GM19397 (cell line): ENCODE data around the gene PPIF.
A peak's percentile ranks its signal among the peaks of the same experiment; 100 is the strongest.

Experiments
- ATAC-seq: cut with Tn5 transposase; IDR thresholded peaks from one replicate; pipeline ENCODE4 v1.9.1; 2021; ENCODE audit warnings: mild to moderate bottlenecking, moderate library complexity; ENCODE audit not compliant: unreplicated experiment

The PPIF gene

DNA sequence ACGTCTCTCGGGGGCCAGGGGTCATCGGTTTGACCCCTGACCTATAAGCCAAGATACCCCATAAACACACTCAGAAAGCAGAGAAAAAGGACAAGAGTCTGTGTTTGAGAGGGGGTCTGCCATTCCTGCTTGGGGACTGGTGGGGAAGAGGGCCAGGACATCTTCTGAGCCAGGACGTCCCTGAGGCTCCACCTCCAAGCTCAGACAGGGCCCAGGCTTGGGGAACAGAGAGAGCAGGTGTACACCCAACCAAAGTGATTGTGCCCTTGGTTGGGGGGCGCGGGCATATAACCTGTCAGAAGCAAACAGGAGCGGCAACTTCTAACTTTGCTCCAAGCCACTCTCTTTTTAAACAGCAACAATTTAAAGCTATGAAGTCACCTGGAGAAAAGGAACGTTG is 33.9 kb upstream of the PPIF start:
- no peak for ATAC-seq

DNA sequence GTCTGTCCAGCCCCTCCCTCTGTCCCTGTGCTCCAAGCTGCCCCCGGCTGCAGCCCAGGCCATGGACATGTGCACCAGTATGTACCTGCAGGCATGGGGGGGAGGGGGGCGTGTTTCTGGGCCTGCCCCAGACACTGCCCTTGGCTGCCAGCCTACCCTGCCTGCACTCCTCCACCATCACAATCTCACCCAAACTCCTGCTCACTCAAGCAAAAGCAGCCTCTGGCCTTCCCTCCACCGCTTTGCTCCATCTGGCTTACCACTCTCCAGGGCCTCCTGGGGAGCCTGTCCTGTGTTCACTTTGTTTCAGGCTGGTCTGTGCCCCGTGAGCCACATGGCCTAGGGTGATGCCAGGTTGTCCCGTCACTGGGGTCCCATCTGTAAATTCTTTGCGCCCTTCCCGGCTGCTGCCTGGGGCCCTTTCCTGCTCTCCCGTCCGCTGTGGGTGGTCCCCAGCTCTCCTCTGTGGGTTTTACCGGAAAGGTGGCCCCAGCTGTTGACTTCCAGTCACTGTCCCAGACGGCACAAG is 33.3 kb upstream of the PPIF start:
- no peak for ATAC-seq

GRCh38 chr10:79314761-79315601 is 32.3 kb upstream of the PPIF start:
- ATAC-seq, result no peak

DNA sequence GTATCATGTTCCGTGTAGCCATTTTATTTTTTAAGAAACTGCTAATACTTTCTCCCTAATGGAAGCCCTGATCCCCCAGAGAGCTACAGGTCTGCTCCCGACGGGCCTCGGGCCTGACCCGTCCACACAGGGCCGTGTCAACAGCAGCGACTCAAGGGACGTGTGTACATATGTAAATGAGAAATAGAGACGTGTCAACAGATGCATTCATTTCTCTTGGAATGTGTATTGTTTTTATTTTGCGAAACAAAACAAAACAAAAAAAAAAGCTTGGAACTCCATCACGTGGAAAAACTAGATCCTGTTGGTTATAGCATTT is 31.7 kb upstream of the PPIF start:
- no peak for ATAC-seq

DNA sequence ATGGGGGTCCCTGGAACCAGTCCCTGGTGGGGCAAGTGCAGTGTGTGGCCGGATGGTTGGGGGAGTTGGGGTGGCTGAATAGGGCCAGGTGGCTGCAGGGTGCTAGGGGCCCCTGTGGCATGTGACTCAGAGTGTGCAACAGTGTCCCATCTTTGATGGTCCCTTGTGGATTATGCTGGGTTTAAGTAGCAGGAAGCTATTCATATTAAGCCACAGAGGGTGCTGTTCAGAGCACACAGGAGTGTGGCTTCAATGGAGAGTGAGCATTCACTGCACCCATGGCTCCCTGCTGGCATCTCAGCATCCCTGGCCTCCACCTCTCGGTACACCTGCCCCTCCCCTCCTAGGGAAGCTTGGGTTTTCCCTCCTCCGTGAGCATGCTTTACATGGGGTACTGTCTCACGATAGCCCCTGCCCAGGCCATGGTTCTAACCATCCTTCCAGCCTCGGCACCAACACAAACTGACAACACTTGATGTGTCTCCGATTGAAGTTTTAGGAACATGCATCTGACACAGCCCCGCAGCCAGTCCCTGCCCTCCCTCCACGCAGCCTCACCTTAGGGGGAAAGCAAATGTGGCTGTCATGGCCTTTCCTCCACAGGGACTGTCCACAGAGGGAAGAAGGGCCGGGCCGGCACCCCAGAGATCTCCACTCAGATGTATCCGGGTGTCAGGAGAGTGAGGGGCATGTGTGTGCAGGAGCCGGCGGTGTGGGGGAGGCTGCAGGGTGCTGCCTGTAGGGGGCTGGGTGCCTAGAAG is 30.4 kb upstream of the PPIF start:
- ATAC-seq, result peak; percentile 54

DNA sequence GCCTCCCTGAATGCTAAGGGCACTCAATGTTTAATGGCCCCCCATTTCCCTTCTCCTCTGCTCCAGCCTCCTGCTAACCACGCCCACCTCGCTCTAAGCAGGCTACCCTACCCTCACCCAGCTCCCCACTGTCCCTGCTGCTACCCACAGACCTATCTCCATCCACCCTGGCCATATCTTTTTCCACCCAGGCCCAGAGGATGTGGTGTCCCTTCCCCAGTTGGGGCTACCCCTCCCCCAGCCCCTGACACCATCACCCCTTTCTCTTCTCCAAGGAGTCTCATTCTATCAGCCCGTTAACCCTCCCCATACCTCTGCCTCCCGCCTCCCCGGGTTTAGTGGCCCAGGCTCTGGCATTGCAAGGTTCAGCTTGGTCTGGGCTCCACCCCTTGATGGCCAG is 28.9 kb upstream of the PPIF start:
- no peak for ATAC-seq

DNA sequence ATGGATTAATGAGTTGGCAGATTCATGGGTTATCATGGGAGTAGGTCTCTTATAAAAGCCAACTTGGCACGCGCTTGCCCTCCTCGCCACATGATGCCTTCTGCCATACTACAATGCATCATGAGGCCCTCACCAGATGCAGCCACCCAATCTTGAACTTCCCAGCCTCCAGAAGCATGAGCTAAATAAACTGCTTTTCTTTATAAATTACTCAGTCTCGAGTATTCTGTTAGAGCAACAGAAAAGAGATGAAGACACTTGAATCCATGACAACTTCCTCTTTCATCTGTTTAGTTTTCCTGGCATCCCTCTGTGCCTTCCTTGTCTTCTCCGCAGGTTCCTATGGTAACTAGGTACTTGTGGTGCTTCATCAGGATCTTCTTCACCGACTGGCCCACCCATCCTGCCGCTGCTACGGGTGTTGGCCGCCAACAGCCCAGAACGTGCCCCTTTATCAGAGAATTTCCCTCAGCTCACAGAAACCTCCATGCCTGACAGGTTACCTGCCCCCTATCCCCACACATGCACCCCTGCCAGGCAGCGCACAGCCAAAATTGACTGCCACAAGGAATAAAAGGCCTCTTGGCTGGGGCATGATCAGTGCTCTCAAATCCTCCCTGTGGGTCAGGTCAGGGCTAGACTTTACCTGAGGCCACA is 28.0 kb upstream of the PPIF start:
- no peak for ATAC-seq

DNA sequence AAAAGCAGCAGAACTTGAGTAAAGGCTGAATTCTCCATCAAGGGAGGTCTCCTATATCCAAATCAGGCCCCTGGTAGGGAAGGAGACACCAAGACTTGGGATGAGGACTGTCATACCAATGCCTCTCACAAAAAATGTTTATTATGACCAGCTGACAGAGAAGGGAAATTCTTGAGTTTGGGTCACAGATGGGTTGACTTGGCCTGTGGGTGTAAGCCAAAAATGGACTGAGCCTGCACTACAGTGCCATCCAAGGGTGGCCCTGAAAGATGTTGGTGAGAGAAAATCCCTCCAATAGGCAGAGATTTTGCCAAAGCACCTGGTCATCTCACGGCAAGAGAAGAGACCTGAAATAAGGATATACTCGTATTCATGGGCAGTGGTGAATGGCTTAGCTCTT is 27.0 kb upstream of the PPIF start:
- no peak for ATAC-seq

DNA sequence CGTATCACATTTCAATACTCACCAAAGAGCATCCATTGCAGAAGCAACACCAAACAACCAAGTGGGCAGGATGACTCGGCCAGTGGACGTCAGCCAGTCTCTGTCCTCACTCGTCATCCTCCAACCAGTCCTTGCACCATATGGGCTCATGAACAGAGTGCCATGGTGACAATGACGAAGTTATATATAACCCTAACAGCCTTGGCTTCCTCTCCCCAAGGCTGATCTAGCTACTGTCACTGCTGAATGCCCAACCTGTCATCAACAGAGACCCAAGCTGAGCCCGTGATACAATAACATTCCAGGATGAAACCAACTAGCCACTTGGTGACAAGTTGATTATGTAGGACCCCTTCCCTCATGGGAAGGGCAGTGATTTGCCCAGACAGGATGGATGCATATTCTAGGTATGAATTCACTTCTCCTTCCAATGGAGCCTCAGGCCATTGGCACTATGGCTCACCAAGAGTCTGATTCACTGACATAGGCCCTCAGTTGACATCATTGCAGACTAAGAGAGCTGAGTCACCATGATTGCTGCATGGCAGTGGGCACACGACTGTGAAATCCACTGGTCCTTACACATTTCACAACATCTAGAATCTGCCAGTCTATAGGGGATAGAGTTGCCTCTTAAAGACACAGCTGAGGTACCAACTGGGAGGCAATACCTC is 26.3 kb upstream of the PPIF start:
- ATAC-seq, result no peak

GRCh38 chr10:79321494-79321882 is 25.8 kb upstream of the PPIF start:
- ATAC-seq, result no peak

- no peak for ATAC-seq
Measured at GRCh38 chr10:79321951-79322350, 25.3 kb upstream of the PPIF start.

DNA sequence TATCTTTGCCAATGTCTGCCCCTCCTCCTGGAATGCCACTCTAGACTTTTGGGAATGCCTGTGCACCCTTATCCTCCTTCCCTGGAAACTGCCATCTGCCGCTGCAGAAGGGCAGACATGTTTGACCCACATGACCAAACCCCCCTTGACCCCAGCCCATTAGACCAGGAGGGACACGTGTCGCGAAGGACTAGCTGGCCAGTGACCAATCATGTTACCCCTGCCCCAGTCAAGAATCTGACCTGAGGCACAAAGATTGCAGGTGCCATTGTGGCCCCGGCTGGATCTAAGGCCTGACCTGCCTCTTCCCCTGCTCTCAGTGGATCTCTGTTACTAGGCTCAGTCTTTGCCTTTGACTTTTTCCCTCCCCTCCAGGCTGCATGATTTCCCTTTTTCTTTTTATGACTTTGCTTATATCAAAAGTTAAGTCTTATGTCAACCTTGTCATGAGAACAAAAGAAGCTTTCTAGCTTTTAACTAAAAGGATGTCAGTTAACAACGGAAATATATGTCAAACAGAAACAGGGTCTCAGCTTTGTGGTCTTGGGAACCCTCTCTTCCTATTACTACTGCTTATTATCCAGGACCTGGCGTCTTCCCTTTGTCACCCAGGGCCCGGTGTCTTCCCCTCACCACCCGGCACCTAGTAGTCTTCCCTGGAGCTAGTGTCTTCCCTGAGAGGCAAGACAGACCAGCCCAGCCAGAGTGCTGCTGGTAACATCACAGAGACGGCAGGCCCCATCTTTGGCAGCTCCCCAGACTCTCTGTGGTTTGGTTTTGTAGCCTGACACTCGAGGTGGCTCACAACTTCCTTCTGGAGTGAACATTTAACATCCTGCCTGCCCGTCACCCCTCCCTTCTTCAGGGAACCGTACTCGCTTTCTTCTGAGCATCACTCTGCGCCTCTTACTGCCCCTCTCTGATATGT is 24.4 kb upstream of the PPIF start:
- peak; percentile 43 for ATAC-seq

- ATAC-seq, result no peak
Measured at GRCh38 chr10:79323602-79324001, 23.7 kb upstream of the PPIF start.

DNA sequence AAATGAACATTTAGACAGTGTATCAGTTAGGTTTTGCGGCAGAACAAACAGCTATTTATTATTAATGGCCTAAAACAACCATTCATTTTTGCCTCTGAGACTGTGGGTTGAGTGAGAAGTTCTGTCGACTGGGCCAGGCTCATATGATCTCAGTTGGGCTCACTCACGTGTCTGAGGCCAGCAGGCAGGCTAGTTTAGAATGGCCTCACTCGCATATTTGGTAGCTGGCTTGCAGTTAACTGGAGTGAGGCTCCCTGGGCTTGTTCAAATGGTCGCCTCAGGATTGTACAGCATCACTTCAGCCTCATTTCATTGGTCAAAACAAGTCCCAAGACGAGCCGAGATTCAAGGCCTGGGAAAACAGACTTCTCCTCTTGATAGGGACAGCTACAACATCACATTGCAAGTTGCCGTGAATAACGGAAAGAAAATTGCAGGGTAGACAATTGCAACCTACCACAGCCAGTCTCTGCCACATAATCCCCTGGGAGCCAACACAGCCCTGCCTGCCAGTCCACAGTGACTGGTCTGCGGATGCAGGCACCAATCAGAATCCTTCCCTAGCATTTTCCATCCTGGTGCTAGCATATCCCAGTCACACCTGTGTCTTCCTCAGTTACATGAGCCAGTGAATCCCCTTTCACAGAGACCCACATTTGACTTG is 23.1 kb upstream of the PPIF start:
- no peak for ATAC-seq

DNA sequence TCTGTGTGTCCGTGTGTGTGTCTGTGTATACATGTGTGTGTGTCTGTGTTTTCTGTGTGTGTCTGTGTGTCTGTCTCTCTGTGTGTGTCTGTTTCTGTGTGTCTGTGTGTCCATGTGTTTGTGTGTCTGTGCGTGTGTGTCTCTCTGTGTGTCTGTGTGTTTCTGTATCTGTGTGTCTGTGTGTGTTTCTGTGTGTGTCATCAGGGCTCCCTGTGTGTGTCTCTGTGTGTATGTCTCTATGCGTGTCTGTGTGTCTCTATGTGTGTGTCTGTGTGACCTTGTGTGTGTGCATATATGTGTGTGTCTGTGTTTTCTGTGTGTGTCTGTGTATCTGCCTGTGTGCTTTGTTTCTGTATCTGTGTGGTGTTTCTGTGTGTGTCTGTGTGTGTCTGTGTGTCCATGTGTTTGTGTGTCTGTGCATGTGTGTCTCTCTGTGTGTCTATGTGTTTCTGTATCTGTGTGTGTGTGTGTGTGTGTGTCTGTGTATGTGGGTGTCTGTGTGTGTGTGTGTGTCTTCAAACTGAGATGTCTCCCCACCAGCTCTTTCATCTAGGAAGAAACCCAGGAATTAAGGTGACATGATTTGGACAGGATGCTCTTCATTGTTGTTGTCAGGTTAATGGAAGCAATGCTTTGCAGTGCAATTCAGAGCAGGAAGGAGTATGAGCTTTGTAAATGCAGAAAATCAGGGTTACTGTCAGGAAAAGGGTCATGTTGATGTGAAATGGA is 20.7 kb upstream of the PPIF start:
- no peak for ATAC-seq

GRCh38 chr10:79327090-79327457 is 20.2 kb upstream of the PPIF start:
- no peak for ATAC-seq

DNA sequence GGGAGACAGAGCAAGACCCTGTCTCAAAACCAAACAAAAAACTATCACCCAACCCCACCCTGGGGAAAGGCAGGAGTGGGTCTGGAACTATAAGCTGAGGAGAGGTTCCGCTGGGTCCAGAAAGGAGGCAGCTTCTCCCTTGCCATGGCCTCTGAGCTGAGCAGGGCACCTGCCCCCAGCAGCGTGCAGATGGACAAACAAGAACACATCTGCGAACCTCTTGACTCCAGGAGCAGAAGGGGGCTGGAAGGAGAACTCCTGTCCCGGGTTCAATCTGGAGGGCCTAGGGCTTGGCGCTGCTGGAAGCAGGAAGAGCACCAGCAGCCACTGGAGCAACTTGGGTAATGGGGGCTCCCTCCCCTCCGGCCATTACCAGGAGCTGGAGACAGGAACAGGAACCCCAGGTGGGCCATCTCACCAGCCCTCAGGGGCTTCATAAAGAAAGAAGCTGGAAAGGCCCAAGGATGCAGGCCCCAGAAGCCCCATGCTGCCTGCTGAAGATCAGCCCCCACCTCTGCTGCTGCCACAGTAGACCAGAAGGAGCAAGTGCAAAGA is 19.0 kb upstream of the PPIF start:
- ATAC-seq, result no peak

- no peak for ATAC-seq
Measured at GRCh38 chr10:79328737-79329504, 18.3 kb upstream of the PPIF start.
